GM21423 (cell line): Measurements from ENCODE around the gene PTGFRN.

Experiments
- ATAC-seq: cut with Tn5 transposase; IDR thresholded peaks from one replicate; pipeline ENCODE4 v1.9.1; 2021; ENCODE audit warnings: mild to moderate bottlenecking, moderate library complexity; ENCODE audit not compliant: unreplicated experiment

PTGFRN gene

DNA sequence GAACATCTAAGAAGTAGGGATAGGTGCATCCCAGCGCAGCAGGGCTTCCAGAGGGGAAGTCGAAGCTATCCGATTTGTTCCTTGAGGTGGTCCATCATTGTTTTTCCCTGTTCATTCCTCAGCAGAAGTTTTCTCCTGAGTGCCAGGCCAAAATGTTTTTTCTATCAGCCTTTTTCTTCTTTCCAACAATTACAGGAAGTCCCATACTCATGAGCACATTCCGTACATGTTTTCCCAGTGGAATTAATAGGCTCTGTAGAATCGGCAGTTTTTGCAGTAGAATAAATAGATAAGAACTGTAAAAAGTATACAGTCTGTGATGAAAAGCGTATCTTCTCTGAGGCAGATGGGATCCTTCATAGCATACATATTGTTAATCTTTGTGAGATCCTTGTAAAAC is 116.6 kb downstream of the PTGFRN start:
- ATAC-seq: no peak

DNA sequence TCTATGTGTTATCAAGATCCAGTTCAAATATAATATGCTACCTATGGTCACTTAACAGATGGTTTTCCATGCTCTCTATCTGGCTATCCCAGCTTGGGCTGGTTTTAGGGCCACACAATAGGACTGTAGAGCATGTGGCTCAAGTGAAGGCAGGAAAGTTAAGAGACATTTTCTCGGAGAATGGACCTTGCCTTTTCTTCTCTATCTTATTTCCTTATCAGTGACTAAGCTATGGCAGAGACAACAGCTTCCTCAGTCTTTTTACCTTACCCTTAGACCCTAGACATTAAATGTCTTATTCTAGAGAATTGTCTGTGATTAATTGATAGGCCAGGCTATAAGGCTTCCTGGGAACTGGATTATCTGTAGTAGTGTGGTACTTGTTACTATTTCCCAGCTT is 120.0 kb downstream of the PTGFRN start:
- no peak for ATAC-seq

DNA sequence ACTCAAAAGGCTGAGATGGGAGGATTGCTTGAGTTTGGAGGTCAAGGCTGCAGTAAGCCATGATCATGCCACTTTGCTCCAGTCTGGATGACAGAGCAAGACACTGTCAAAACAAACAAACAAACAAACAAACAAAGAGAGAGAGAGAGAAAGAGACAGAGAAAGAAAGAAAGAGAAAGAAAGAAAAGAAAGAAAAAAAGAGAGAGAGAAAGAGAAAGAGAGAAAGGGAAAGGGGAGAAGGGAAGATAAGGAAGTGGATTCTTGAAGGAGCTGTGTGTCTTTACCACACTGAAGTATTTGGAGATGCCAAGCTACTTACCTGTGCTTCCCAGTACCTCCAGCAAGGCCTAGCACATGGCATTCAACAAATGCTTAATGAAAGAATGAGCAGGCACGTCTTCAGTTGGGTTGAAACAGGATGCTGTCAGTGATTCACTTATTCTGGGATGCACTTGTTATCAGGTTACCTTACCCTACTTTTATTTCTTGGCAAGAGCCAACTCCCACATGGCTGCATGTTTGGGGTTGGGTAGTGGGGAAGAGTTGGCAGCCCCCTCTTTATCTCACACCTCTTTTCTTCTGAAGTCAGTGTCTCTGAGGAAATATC is 120.7 kb downstream of the PTGFRN start:
- ATAC-seq: no peak

DNA sequence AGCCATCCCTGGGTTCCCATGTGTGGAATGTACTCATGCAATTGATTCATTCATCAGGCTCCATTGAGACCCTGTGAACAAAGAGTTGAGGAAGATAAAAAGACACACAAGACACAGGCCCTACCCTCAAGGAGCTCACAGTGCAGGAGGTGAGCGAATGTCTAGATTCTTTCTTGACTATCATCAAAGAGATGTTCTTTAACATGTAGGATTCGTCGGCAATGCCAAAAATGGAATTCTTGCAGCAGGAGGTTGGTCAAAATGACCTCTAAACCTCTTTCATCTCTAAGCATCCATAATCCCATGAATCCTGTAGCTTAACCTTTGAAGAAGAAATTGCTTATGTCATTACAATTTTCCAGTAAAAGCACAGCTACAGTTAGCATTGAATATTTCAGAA is 122.5 kb downstream of the PTGFRN start:
- no peak for ATAC-seq

- no peak for ATAC-seq
These were observed 123.2 kb downstream of the PTGFRN start for GRCh38 chr1:117032681-117033539.

- no peak for ATAC-seq
These were observed 124.1 kb downstream of the PTGFRN start for GRCh38 chr1:117033772-117034171.

- ATAC-seq: no peak
These were observed 125.1 kb downstream of the PTGFRN start for GRCh38 chr1:117034791-117035290.

DNA sequence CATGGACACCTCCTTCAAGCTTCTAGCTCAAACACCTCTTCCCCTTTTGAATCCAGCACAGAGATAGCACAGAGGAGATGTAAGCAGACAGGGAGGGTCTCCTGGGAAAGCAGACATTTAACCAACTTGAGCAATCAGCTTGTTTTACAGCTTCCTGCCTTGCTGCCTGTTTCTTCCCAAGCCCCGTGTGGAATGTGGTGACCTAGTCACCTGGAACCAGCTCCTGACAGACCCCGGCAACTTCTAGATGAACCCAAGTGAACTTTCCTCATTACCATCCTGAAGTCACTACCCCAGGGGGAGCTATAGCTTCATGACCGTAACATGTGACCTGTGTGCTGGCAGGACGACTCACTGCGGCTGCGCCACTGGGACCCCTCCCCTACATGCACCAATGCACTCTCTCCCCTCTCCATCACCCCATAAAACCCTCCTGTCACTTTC is 126.3 kb downstream of the PTGFRN start:
- ATAC-seq: no peak

DNA sequence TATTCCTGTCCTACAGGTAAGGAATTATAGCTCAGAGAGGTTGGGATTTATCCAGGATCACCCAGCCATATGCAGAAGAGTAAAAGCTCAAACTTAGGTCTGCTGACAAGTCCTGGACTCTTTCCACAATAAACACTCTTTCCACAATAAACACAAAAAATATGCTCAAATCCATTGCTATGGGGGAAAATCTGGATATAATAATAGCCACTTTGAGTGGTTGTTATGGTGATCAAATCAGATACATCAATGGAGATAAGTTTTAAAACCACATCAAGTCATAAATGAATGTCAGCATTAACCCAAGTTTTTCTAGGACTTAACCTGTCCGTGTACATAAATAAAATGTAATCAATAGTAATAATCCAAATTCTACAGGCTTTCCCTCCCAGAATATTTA is 128.1 kb downstream of the PTGFRN start:
- no peak for ATAC-seq

DNA sequence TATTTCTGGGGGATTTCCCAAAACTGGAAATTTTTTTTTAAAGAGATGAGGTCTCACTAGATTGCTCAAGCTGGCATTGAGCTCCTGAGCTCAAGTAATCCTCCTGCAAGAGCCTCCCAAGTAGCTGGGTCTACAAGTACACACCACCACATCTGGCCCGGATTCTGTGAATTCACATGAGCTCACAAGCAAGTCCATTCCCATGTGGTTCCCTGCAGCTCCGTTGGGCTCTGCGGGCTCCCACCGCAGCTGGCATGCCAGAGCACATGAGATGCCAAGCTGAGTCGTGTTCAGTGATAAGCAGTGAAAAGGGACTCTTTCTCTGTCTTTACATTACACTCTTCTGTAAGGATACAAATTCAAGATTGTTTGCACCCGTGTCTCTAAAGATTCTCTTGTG is 128.5 kb downstream of the PTGFRN start:
- no peak for ATAC-seq
